ENCODE results near the gene MGAT3. TPM values are rescaled to one million over a fixed set of nuclear protein-coding genes. Genes with fewer than 3 reads are reported as not detected.

MGAT3 gene
- total and polyA plus RNA-seq, 2 donors (not counting 1 experiment from before 2014, with no cell fraction given), result 11.1 to 27.8 TPM

DNA sequence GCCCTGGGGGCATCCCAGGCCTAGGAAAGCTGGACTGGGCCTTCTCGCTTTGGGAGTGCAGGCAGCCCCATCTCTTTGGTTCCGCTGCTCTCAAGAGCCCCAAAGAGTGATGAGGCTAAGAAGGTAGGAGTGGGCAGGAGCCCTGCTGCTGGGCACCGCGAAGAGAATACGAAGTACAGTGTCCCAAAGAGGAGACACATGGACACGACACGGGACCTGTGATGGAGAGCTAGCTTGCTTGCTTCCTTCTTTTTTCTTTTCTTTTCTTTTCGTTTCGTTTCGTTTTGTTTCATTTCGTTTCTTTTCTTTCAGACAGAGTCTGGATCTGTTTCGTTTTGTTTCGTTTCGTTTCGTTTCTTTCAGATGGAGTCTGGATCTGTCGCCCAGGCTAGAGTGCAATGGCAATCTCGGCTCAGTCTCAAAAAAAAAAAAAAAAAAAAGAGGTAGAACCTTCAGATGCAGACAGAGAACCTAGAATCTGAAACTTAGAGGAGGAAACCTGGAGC lies 10.6 kb downstream of the MGAT3 start:
- Mint-ChIP-seq H3K27me3 (no peaks in the 10 kb centered on the region), H3K27ac (peak overlapping the region; percentile 74), H3K9me3 (ENCODE audit: insufficient read depth) (no peaks in the 10 kb centered on the region), H3K4me3 (peak overlapping the region; percentile 67), H3K4me1 (peaks cover 88% of the 10 kb centered on the region)
- DNase-seq (peak; percentile 20), ATAC-seq (ENCODE audit: low read depth) (no peak)
- H3K9ac ChIP-seq (ENCODE audit: low read length), result no peak overlapping the region
- peaks cover 27% of the 10 kb centered on the region for H3K79me2 ChIP-seq (ENCODE audit: control insufficient read depth, insufficient read depth, low read length)
- H2AFZ ChIP-seq (ENCODE audit: insufficient read depth, low read depth, low read length, poor library complexity, severe bottlenecking), result no peak overlapping the region
- H3K27ac ChIP-seq (ENCODE audit: low read length in 2 of 2), result peak overlapping the region; percentile 11 to 32
- no peak overlapping the region for H3K4me3 ChIP-seq (ENCODE audit: control extremely low read depth in 1 of 5, extremely low read depth in 1 of 5, insufficient read depth in 1 of 5, low read depth in 2 of 5, low read length in 4 of 5)
- H3K4me2 ChIP-seq (replicated peaks; ENCODE audit: low read depth, low read length, poor library complexity, severe bottlenecking), result peak overlapping the region; percentile 74
- TF ChIP-seq EZH2 (IDR thresholded peaks at IDR 0.05; ENCODE audit: borderline replicate concordance, insufficient read depth, low read depth, low read length, poor library complexity, severe bottlenecking), result no peak
- TF ChIP-seq, protein P1, sequence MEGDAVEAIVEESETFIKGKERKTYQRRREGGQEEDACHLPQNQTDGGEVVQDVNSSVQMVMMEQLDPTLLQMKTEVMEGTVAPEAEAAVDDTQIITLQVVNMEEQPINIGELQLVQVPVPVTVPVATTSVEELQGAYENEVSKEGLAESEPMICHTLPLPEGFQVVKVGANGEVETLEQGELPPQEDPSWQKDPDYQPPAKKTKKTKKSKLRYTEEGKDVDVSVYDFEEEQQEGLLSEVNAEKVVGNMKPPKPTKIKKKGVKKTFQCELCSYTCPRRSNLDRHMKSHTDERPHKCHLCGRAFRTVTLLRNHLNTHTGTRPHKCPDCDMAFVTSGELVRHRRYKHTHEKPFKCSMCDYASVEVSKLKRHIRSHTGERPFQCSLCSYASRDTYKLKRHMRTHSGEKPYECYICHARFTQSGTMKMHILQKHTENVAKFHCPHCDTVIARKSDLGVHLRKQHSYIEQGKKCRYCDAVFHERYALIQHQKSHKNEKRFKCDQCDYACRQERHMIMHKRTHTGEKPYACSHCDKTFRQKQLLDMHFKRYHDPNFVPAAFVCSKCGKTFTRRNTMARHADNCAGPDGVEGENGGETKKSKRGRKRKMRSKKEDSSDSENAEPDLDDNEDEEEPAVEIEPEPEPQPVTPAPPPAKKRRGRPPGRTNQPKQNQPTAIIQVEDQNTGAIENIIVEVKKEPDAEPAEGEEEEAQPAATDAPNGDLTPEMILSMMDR (IDR thresholded peaks at IDR 0.05), result no peak
- CTCF ChIA-PET, result interaction anchor here (0.6 to 2.8 kb wide), 10 partner anchors 8 to 558 kb away, joined by 3 to 10 read pairs (median 4); partner anchors contain the start of gene TAB1
- 78% methylated on average over 14 of the region's 17 CpGs for WGBS (ENCODE audit: insufficient coverage)
- H3K27me3 ChIP-seq (replicated peaks in 1 of 4; ENCODE audit: control extremely low read depth in 1 of 4, control insufficient read depth in 3 of 4, insufficient read depth in 4 of 4, low read length in 3 of 4), result no peaks in the 10 kb centered on the region
- H4K20me1 ChIP-seq (ENCODE audit: control insufficient read depth, insufficient read depth, low read length, poor library complexity, severe bottlenecking), result no peaks in the 10 kb centered on the region
- intact Hi-C loops (cut with micrococcal nuclease), result no loop called here
- H3K9me3 ChIP-seq (ENCODE audit: control extremely low read depth in 1 of 3, control insufficient read depth in 2 of 3, insufficient read depth in 1 of 3, low read length in 2 of 3), result no peaks in the 10 kb centered on the region
- H3K36me3 ChIP-seq (replicated peaks in 1 of 2; ENCODE audit: control extremely low read depth in 1 of 2, control insufficient read depth in 1 of 2, extremely low read depth in 1 of 2, insufficient read depth in 2 of 2, low read length in 1 of 2), result no peaks in the 10 kb centered on the region
- POLR2A ChIA-PET, result interaction anchor here (0.7 to 1.1 kb wide), 2 partner anchors 19 to 21 kb away, joined by 3 to 10 read pairs; no protein-coding TSS in a partner anchor
- H3K4me1 ChIP-seq (ENCODE audit: control insufficient read depth in 2 of 2, insufficient read depth in 2 of 2, low read length in 2 of 2), result peaks cover 66 to 99% of the 10 kb centered on the region in 2 donors

DNA sequence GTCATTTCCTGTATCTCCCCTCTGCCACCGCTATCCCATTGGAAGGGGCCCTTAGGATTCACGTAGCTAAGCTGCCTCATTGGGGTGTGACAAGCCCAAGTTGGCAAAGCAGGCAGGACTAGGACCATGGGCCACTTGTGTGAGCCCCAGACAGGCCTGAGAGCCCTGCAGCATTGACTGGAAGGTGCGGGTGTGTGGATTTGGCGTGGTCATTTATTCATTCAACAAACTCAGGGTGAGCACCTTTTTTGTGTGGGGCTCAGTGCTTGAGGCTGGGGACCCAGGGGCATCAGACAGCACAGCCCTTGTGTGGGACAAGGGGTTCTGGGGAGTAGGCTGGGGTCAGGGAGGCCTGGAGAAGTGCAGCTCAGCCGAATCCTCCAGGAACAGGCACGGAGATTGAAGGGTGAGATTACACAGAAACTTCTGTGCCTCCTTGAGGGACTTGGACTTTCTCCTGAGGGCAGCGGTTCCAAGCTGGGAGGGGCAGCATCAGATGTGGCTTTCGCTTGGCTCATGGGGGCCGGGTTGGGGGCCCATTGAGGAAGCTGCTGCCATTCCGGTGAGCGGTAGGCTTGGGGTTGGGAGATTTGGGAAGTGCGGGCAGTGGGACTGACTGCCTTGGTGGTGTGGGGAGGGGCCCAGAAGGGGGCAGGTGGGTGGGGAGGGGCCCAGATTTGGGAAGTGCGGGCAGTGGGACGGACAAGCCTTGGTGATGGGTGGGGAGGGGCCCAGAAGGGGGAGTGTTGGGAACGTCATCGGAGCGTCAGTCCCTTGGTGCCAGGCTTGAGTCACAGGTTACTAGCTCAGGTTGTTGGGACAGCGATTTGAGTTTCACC lies 11.9 kb downstream of the MGAT3 start:
- Histone ChIP-seq H3K36me3 (replicated peaks in 1 of 2; ENCODE audit: control extremely low read depth in 1 of 2, control insufficient read depth in 1 of 2, extremely low read depth in 1 of 2, insufficient read depth in 2 of 2, low read length in 1 of 2) (no peaks in the 10 kb centered on the region), H3K79me2 (ENCODE audit: control insufficient read depth, insufficient read depth, low read length) (peaks cover 17% of the 10 kb centered on the region), H3K4me2 (replicated peaks; ENCODE audit: low read depth, low read length, poor library complexity, severe bottlenecking) (no peak overlapping the region), H3K27me3 (replicated peaks in 1 of 4; ENCODE audit: control extremely low read depth in 1 of 4, control insufficient read depth in 3 of 4, insufficient read depth in 4 of 4, low read length in 3 of 4) (no peaks in the 10 kb centered on the region), H3K9me3 (ENCODE audit: control extremely low read depth in 1 of 3, control insufficient read depth in 2 of 3, insufficient read depth in 1 of 3, low read length in 2 of 3) (no peaks in the 10 kb centered on the region), H3K4me3 (ENCODE audit: control extremely low read depth in 1 of 5, extremely low read depth in 1 of 5, insufficient read depth in 1 of 5, low read depth in 2 of 5, low read length in 4 of 5) (no peak overlapping the region), H4K20me1 (ENCODE audit: control insufficient read depth, insufficient read depth, low read length, poor library complexity, severe bottlenecking) (no peaks in the 10 kb centered on the region), H3K27ac (ENCODE audit: low read length in 2 of 2) (no peak overlapping the region), H3K4me1 (ENCODE audit: control insufficient read depth in 2 of 2, insufficient read depth in 2 of 2, low read length in 2 of 2) (peaks cover 64 to 97% of the 10 kb centered on the region in 2 donors), H2AFZ (ENCODE audit: insufficient read depth, low read depth, low read length, poor library complexity, severe bottlenecking) (no peak overlapping the region), H3K9ac (ENCODE audit: low read length) (no peak overlapping the region)
- Mint-ChIP-seq H3K9me3 (ENCODE audit: insufficient read depth) (no peaks in the 10 kb centered on the region), H3K4me3 (peak overlapping the region; percentile 54), H3K27me3 (no peaks in the 10 kb centered on the region), H3K27ac (peak overlapping the region; percentile 75), H3K4me1 (peaks cover 87% of the 10 kb centered on the region)
- intact Hi-C loops (cut with micrococcal nuclease), result no loop called here
- WGBS (ENCODE audit: insufficient coverage), result 63% methylated on average over 17 of the region's 18 CpGs
- no peak for ATAC-seq (ENCODE audit: low read depth)
- ChIA-PET POLR2A (no interaction called here), CTCF (interaction anchor here (0.5 to 2.0 kb wide), 7 partner anchors 15 to 125 kb away, joined by 3 to 7 read pairs (median 3); no protein-coding TSS in a partner anchor)
- no peak for TF ChIP-seq EZH2 (IDR thresholded peaks at IDR 0.05; ENCODE audit: borderline replicate concordance, insufficient read depth, low read depth, low read length, poor library complexity, severe bottlenecking)
- TF ChIP-seq, protein P1 (IDR thresholded peaks at IDR 0.05), result no peak
- no peak for DNase-seq
